Cardiac muscle cell (in vitro differentiated cells and primary cell): ENCODE results near the gene ARHGEF11. TPM values are rescaled to one million over a fixed set of nuclear protein-coding genes. Genes with fewer than 3 reads are reported as not detected.
A peak's percentile ranks its signal among the peaks of the same experiment; 100 is the strongest.

Experiments
- DNase-seq, 2 donors: peaks; one replicate each; pipeline versions ENCODE4 v3.0.0 to v3.0.0-alpha.2; 2010 to 2017; ENCODE audit warnings: low read depth in 1 of 2, low spot score in 1 of 2
- H3K27ac ChIP-seq: fragments of 200-600 bp; sonication (generic); 2 replicates; pipeline ENCODE4 v1.5.1; 2016
- H3K27me3 ChIP-seq: fragments of 200-600 bp; sonication (generic); 2 replicates; pipeline ENCODE4 v1.6.0; 2016; ENCODE audit warnings: control low read depth
- H3K36me3 ChIP-seq: fragments of 200-600 bp; sonication (generic); 2 replicates; pipeline ENCODE4 v1.5.1; 2016; ENCODE audit warnings: control low read depth
- H3K4me1 ChIP-seq: fragments of 200-600 bp; sonication (generic); 2 replicates; pipeline ENCODE4 v1.8.1; 2017; ENCODE audit warnings: low read depth, mild to moderate bottlenecking, mixed run types
- H3K4me3 ChIP-seq: fragments of 200-600 bp; sonication (generic); 2 replicates; pipeline ENCODE4 v1.5.1; 2016; ENCODE audit warnings: mild to moderate bottlenecking
- H3K9me3 ChIP-seq: fragments of 200-600 bp; sonication (generic); 2 replicates; pipeline ENCODE4 v1.5.1; 2017; ENCODE audit warnings: low read depth, mild to moderate bottlenecking, control low read depth
- polyA plus RNA-seq: library from polyadenylated mRNA; unstranded; fragments of >200 nt; fragmentation: Nextera tagmentation; extraction: Ambion mirVana; gene quantifications from 2 replicates; pipeline ENCODE4 v1.2.1, GENCODE V29; 2016
- total RNA-seq: library from RNA; depleted of rRNA; stranded (reverse); fragments of >200 nt; gene quantifications from 2 replicates; pipeline ENCODE4 v1.2.3, GENCODE V29; 2016
- TF ChIP-seq, protein P1 (sequence below): IDR thresholded peaks from 2 replicates; pipeline ENCODE4 v1.5.1; 2012; ENCODE audit warnings: low read depth, mild to moderate bottlenecking, low read length

The ARHGEF11 gene
- total and polyA plus RNA-seq, 2 experiments from 2014 or later = 25.8 to 40.1 TPM

DNA sequence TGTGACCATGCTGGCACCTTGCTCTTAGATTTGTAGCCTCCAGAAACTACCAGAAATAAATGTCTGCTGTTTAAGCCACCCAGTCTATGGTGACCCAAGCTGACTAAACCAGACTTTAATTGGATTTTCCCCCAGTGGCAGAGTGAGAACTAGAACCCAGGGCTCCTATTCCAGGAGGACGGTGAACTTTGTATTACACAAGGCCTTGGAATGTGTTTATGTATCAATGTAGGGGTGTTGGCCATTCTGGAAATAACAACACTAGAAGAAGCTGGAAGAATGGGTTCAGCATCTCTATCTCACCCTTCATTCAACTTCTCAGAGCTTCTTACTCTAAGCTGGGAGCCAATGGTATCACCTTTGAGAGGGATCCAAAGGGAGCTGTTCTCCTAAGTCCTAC is 37.0 kb downstream of the ARHGEF11 start:
- Histone ChIP-seq H3K36me3 (no peaks in the 10 kb centered on the region), H3K4me3 (no peak overlapping the region), H3K27me3 (no peaks in the 10 kb centered on the region), H3K9me3 (no peaks in the 10 kb centered on the region), H3K4me1 (peaks cover 24% of the 10 kb centered on the region), H3K27ac (no peak overlapping the region)
- TF ChIP-seq, protein P1, sequence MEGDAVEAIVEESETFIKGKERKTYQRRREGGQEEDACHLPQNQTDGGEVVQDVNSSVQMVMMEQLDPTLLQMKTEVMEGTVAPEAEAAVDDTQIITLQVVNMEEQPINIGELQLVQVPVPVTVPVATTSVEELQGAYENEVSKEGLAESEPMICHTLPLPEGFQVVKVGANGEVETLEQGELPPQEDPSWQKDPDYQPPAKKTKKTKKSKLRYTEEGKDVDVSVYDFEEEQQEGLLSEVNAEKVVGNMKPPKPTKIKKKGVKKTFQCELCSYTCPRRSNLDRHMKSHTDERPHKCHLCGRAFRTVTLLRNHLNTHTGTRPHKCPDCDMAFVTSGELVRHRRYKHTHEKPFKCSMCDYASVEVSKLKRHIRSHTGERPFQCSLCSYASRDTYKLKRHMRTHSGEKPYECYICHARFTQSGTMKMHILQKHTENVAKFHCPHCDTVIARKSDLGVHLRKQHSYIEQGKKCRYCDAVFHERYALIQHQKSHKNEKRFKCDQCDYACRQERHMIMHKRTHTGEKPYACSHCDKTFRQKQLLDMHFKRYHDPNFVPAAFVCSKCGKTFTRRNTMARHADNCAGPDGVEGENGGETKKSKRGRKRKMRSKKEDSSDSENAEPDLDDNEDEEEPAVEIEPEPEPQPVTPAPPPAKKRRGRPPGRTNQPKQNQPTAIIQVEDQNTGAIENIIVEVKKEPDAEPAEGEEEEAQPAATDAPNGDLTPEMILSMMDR = no peak
- no peak for DNase-seq

DNA sequence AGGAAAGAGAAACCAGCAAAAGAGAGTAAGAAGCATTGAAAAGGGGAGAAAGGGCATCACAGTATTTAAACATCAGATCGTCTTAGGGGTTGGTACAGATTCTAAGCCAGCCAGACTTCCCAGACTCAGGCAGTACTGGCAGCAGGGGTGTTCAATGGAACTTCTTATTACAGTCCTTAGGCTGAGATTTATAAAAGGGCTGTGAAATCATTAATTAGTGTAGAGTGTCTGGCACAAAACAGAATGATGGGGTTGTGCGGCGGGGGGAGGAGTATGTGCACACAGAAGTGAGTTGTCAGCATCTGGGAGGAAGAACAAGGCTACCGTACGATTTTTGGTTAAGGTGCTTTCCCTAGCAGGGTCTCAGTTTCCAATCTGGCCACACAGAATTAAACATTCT is 38.2 kb downstream of the ARHGEF11 start:
- no peaks in the 10 kb centered on the region for H3K9me3 ChIP-seq
- no peaks in the 10 kb centered on the region for H3K36me3 ChIP-seq
- H3K27ac ChIP-seq = no peak overlapping the region
- no peak overlapping the region for H3K4me3 ChIP-seq
- no peak for DNase-seq
- TF ChIP-seq, protein P1 = no peak
- no peaks in the 10 kb centered on the region for H3K27me3 ChIP-seq
- H3K4me1 ChIP-seq = peaks cover 23% of the 10 kb centered on the region

DNA sequence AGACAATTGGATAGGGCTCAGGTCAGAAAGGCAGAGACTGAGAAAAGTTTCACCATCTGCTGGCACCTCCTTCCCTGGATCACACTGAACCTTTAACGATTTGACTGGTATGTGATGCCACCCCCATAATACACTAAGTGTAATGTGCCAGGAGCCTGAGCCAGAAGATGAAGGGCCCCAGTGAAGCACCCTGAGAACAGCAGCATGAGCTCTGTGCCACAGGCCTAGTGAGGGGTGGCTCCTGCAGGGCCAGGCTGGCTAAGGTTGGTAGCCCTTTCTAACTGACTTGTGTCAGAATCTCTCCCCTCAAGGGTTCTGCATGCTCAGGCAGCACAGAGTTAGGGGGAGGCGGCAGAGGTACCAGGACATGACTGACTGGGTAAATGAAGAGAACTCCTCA is 38.9 kb downstream of the ARHGEF11 start:
- Histone ChIP-seq H3K27me3 (no peaks in the 10 kb centered on the region), H3K36me3 (no peaks in the 10 kb centered on the region), H3K4me1 (peaks cover 23% of the 10 kb centered on the region), H3K4me3 (no peak overlapping the region), H3K9me3 (no peaks in the 10 kb centered on the region), H3K27ac (no peak overlapping the region)
- TF ChIP-seq, protein P1 = no peak
- no peak for DNase-seq

DNA sequence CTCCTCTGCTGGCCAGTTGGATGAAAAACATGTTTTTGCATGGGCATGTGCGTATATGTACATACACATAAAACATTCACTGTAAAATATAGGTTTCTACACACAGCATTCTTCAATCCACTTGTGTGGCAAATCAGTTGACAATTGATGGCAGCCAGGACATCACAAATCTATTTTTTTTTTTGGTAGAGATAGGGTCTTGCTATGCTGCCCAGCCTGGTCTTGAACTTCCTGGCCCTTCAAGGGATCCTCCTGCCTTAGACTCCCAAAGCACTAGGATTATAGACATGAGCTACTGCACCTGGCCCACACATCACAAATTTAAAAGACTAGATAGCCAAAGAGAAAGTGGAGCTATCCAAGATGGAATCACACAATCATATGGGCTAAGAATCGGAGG is 39.6 kb downstream of the ARHGEF11 start:
- H3K27me3 ChIP-seq = no peaks in the 10 kb centered on the region
- no peak for DNase-seq
- no peak overlapping the region for H3K4me3 ChIP-seq
- H3K9me3 ChIP-seq = no peaks in the 10 kb centered on the region
- TF ChIP-seq, protein P1 = no peak
- no peaks in the 10 kb centered on the region for H3K36me3 ChIP-seq
- H3K27ac ChIP-seq = no peak overlapping the region
- peaks cover 23% of the 10 kb centered on the region for H3K4me1 ChIP-seq

DNA sequence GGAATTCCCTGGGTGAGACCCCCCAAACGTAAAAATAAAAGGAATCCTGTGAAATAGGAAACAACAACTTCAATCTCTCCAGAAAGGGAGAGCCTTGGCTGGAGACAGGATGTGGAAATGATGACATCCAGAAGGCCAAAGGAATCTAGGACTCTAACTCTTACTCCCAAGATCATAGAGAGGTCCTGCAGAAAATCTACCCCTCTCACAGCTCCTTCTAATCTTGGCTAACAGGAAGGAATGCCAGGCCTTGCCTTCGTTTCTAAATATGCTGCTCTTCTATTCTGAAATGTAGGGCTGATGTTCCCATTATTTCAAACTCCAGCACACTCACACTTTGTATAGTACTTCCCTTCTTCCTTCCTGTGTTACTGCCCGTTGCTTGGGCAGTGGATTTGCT is 40.7 kb downstream of the ARHGEF11 start:
- H3K36me3 ChIP-seq = no peaks in the 10 kb centered on the region
- TF ChIP-seq, protein P1 = no peak
- no peaks in the 10 kb centered on the region for H3K9me3 ChIP-seq
- peak overlapping the region; percentile 63 for H3K27ac ChIP-seq
- H3K4me1 ChIP-seq = peaks cover 23% of the 10 kb centered on the region
- H3K4me3 ChIP-seq = no peak overlapping the region
- DNase-seq = peak in 1 of 2 donors; percentile 60
- H3K27me3 ChIP-seq = no peaks in the 10 kb centered on the region

DNA sequence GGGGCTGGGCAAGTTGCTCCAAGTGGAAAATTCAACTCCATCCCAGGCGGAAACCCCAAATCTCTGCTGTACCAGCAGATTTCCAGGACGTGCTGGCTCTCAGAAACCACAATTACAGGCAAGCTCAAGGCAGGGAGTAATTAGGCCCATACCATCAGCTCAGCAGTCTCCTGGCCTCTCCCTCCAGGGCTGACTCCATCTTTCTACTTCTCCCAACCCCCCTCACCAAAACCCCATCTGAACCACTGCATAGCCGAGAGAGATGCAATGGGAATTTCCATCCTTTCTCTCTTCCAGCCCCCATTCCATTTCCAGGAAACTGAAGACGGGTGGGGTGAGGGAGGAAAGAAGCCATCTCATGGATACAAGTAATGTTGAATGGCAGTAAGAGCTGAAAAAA is 41.2 kb downstream of the ARHGEF11 start:
- no peak for DNase-seq

More for the DNA sequence above, 41.2 kb downstream of the ARHGEF11 start:
- H3K9me3 ChIP-seq = no peaks in the 10 kb centered on the region
- H3K27me3 ChIP-seq = no peaks in the 10 kb centered on the region
- TF ChIP-seq, protein P1 = no peak
- H3K36me3 ChIP-seq = no peaks in the 10 kb centered on the region
- no peak overlapping the region for H3K4me3 ChIP-seq
- peaks cover 23% of the 10 kb centered on the region for H3K4me1 ChIP-seq
- peak overlapping the region; percentile 54 for H3K27ac ChIP-seq
